Thyroid gland (tissue), 4 donors: ENCODE measurements around the gene ZNF346.

ENCODE experiments used
- CTCF ChIP-seq, 6 experiments: fragments of 200-600 bp in 3 of 6; fragments of 450-650 bp in 3 of 6; sonication (generic) in 3 of 6; IDR thresholded peaks; one replicate each; pipeline ENCODE4 v1.5.1; 2016 to 2019; ENCODE audit warnings: antibody characterized with exemption in 6 of 6, mild to moderate bottlenecking in 2 of 6, inconsistent platforms in 1 of 6, moderate library complexity in 1 of 6
- POLR2A ChIP-seq, 2 donors: fragments of 450-650 bp; IDR thresholded peaks; one replicate each; pipeline ENCODE4 v1.6.1; 2017; ENCODE audit warnings: antibody characterized with exemption in 2 of 2, mild to moderate bottlenecking in 2 of 2, moderate library complexity in 1 of 2

GRCh38 chr5:177116631-177117373, 94.3 kb downstream of the ZNF346 start:
- TF ChIP-seq CTCF (IDR thresholded peaks at IDR 0.05) (no peak), POLR2A (IDR thresholded peaks at IDR 0.05) (peak in 1 of 2 donors; percentile 44)
